Progenitor cell of endocrine pancreas (in vitro differentiated cells): Measurements from ENCODE around the gene C3orf20. TPM values are rescaled to one million over a fixed set of nuclear protein-coding genes. Genes with fewer than 3 reads are reported as not detected.

Experiments used
- DNase-seq: peaks from one replicate; pipeline ENCODE4 v3.0.0; 2021; ENCODE audit warnings: low spot score; ENCODE audit not compliant: unreplicated experiment
- H3K27ac Mint-ChIP-seq: 2 replicates; pipeline ENCODE4 v1.8.0; 2021; ENCODE audit warnings: mild to moderate bottlenecking, moderate library complexity, mixed read lengths
- H3K27me3 Mint-ChIP-seq: 2 replicates; pipeline ENCODE4 v1.8.0; 2021; ENCODE audit warnings: mixed read lengths
- H3K36me3 Mint-ChIP-seq: 2 replicates; pipeline ENCODE4 v1.8.0; 2022; ENCODE audit warnings: mixed read lengths; ENCODE audit not compliant: insufficient read depth
- H3K4me1 Mint-ChIP-seq: 2 replicates; pipeline ENCODE4 v1.8.0; 2021; ENCODE audit warnings: low read depth, mixed read lengths
- H3K4me3 Mint-ChIP-seq: 2 replicates; pipeline ENCODE4 v1.8.0; 2021; ENCODE audit warnings: low read depth, mild to moderate bottlenecking, moderate library complexity, mixed read lengths
- H3K9me3 Mint-ChIP-seq: 2 replicates; pipeline ENCODE4 v1.8.0; 2021; ENCODE audit warnings: low read depth, mixed read lengths
- total RNA-seq: library from RNA; stranded (reverse); gene quantifications from 2 replicates; pipeline ENCODE4 v1.2.1, GENCODE V29; 2021
- TF ChIP-seq, protein P1 (sequence below): fragments of 200-600 bp; sonication (generic); IDR thresholded peaks from one replicate; pipeline ENCODE4 v1.5.0; 2021; ENCODE audit warnings: antibody characterized with exemption, mild to moderate bottlenecking; ENCODE audit not compliant: unreplicated experiment

C3orf20 gene
- total RNA-seq, 1 donor from 2014 or later, result 0.19 TPM

DNA sequence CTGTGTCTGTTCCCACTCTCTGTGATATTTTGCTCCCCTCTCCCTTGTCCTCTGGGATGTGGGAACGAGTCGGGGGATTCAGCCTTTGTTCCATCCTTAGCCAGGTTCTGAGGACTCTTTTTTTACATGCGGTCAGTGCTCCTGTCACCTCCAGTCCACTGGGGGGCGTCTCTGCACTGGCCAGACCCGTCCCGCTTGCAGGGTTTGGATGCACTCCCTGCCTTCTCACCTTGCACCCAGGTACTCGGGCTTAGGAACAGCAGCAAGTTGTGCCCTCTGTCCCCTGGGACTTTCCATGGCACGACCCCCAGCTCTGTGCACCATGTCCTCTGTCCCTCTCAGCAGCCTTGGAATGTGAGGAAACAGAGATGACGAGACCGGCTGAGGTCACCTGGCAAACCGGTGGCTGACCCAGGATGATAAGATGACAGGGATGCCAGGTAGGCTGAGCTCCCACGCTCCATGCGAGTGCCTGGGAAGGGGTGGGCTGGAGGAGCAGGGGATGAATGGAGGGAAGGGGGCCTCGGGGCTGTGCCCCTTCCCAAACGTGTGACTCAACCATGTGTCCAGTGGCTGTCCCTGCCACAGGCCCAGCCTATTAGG lies 116.5 kb downstream of the C3orf20 start:
- peak; percentile 55 for DNase-seq
- Mint-ChIP-seq H3K9me3 (no peaks in the 10 kb centered on the region), H3K27ac (no peak overlapping the region), H3K4me3 (no peak overlapping the region), H3K27me3 (peaks cover 46% of the 10 kb centered on the region), H3K36me3 (no peaks in the 10 kb centered on the region), H3K4me1 (peaks cover 8% of the 10 kb centered on the region)
- TF ChIP-seq, protein P1, sequence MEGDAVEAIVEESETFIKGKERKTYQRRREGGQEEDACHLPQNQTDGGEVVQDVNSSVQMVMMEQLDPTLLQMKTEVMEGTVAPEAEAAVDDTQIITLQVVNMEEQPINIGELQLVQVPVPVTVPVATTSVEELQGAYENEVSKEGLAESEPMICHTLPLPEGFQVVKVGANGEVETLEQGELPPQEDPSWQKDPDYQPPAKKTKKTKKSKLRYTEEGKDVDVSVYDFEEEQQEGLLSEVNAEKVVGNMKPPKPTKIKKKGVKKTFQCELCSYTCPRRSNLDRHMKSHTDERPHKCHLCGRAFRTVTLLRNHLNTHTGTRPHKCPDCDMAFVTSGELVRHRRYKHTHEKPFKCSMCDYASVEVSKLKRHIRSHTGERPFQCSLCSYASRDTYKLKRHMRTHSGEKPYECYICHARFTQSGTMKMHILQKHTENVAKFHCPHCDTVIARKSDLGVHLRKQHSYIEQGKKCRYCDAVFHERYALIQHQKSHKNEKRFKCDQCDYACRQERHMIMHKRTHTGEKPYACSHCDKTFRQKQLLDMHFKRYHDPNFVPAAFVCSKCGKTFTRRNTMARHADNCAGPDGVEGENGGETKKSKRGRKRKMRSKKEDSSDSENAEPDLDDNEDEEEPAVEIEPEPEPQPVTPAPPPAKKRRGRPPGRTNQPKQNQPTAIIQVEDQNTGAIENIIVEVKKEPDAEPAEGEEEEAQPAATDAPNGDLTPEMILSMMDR, result peak; percentile 75

DNA sequence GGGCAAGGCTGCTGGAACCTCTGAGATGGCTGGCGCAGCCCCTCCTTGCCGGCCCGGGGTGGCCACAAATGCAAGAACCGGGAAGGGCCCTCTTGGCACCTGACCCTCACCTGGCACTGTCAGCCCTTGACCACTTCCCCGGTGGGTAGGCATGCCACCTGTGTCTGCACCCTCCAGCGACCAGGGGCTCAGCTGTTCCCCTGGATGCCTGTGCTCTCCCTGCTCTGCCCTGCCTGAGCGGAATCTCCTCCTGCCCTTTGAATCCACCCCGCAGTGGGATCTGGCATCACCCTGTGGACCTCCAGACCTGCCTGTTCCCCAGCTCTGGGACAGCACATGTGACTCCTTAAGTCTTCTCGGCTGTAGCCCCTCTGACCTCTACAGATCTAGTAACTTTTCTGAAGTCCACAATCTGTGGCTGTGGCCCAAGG lies 117.8 kb downstream of the C3orf20 start:
- Mint-ChIP-seq H3K36me3 (no peaks in the 10 kb centered on the region), H3K4me1 (peaks cover 3% of the 10 kb centered on the region), H3K9me3 (no peaks in the 10 kb centered on the region), H3K27me3 (peaks cover 42% of the 10 kb centered on the region), H3K4me3 (no peak overlapping the region), H3K27ac (no peak overlapping the region)
- TF ChIP-seq, protein P1, result no peak
- DNase-seq, result no peak

DNA sequence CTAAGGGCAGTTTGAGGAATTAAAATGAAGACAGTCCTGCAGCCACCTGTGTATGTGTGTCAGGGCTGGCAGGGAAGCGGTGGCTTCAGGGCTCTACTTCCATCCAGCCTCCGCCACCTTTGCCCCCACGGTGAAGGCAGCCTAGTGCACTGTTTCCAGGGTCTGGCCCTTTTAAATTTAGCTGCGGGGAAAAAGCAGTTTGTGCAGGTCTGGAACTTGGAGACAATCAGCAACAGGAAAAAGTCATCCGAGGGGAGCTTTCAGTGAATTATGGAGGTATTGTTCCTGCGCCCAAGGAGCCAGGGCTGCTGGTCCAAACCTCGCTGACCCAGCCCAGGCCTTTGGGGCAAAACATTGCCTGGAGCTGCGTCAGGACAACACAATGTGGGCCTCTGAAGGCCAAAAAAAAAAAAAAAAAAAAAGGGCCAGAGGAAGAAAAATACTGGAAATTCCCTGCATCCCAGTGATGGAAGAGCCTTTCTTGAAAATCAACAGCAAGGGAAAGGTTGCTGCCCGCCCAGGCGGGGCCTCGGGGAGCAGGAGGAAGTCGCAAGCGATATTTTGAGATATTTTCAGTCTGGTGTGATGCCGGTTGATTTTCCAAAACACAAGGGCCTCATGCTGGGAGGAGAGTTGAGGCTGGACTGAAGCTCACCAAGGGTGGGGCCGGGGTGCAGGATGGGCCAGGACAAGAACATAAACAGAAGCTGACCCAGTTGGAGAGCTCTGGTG lies 118.4 kb downstream of the C3orf20 start:
- no peak overlapping the region for H3K4me3 Mint-ChIP-seq
- peaks cover 2% of the 10 kb centered on the region for H3K4me1 Mint-ChIP-seq
- TF ChIP-seq, protein P1, result no peak
- H3K9me3 Mint-ChIP-seq, result no peaks in the 10 kb centered on the region
- H3K27me3 Mint-ChIP-seq, result peaks cover 39% of the 10 kb centered on the region
- no peak for DNase-seq
- no peaks in the 10 kb centered on the region for H3K36me3 Mint-ChIP-seq
- H3K27ac Mint-ChIP-seq, result no peak overlapping the region

DNA sequence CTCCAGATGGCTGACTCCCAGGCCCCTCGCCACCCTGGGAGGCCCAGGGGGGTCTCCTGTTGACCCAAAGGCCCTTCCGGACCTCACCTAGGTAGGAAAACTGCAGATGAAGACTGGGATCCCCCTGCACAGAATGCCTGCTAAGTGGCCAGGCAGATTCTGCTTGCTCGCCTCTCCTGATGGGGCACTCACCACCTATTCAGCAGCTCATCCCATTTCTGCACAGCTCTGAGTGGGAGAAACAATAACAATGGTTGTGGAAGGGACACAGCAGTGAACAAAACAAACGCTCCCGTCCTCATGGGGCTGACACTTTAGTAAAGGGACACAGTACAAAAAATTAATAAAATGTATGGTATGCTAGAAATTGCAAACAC lies 118.9 kb downstream of the C3orf20 start:
- no peaks in the 10 kb centered on the region for H3K9me3 Mint-ChIP-seq
- H3K4me1 Mint-ChIP-seq, result peaks cover 2% of the 10 kb centered on the region
- peaks cover 39% of the 10 kb centered on the region for H3K27me3 Mint-ChIP-seq
- H3K4me3 Mint-ChIP-seq, result no peak overlapping the region
- H3K27ac Mint-ChIP-seq, result no peak overlapping the region
- no peaks in the 10 kb centered on the region for H3K36me3 Mint-ChIP-seq
- DNase-seq, result no peak
- TF ChIP-seq, protein P1, result no peak

DNA sequence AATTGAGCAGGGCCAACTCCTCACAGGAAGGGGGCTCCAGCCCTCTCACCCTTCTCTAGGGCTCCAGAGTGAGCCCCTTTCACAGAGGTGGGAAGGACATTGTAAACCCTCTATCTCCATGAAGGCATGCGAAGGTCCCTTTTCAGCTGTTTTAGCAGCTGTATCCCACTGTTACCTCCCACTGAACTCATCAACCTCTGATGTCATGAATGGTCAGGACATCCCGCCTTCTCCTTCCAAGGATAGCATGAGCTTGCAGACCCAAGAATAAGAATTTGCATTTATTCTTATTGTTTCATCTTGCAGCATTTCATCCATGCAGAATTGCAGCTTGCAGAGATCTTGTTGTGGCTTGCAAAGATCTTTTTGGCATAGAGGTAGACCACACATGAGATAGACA lies 119.5 kb downstream of the C3orf20 start:
- TF ChIP-seq, protein P1, result no peak
- DNase-seq, result no peak
- H3K4me1 Mint-ChIP-seq, result peaks cover 2% of the 10 kb centered on the region
- H3K27ac Mint-ChIP-seq, result no peak overlapping the region
- H3K36me3 Mint-ChIP-seq, result no peaks in the 10 kb centered on the region
- no peak overlapping the region for H3K4me3 Mint-ChIP-seq
- peaks cover 34% of the 10 kb centered on the region for H3K27me3 Mint-ChIP-seq
- no peaks in the 10 kb centered on the region for H3K9me3 Mint-ChIP-seq
